GM18517 (cell line): ENCODE measurements around the gene KLHL33.
"Not testable (repeated sequence)": the region's sequence is repeated elsewhere in the genome, so short reads cannot be mapped to it uniquely, and the experiment has no call there.

Experiments used
- ATAC-seq: cut with Tn5 transposase; IDR thresholded peaks from one replicate; pipeline ENCODE4 v1.9.1; 2021; ENCODE audit warnings: mild to moderate bottlenecking, moderate library complexity; ENCODE audit not compliant: unreplicated experiment

The KLHL33 gene

DNA sequence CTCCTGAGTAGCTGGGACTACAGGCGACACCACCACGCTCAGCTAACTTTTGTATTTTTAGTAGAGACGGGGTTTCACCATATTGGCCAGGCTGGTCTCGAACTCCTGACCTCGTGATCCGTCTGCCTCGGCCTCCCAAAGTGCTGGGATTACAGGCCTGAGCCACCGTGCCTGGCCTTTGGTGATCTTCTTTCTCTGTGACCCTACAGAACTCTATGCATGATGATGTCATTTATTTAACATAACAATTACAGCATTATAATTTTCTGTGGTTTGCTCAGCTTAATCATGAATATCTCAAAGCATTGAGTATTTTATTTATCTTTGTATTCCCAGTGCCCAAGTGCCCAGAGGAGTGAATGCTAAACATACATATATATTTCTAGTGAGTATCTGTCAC lies 16.9 kb upstream of the KLHL33 start:
- ATAC-seq: not testable (repeated sequence)

DNA sequence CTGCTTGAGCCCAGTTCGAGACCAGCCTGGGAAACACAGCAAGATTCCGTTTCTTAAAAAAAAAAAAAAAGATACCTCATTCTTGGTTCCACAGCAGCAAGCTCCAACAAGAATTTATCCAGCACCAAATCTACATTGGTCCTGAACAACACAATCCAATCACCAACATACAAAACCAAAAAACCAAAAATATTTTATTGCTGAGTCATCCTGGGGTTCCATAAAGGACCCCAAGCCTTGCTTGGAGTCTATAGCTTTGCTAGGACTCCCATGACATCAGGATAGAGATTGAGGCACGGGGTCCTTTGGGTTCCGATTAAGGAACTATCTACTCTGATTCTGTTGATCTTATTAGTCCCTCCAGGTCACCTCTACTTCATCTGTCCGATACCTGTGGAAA lies 10.9 kb upstream of the KLHL33 start:
- no peak for ATAC-seq

DNA sequence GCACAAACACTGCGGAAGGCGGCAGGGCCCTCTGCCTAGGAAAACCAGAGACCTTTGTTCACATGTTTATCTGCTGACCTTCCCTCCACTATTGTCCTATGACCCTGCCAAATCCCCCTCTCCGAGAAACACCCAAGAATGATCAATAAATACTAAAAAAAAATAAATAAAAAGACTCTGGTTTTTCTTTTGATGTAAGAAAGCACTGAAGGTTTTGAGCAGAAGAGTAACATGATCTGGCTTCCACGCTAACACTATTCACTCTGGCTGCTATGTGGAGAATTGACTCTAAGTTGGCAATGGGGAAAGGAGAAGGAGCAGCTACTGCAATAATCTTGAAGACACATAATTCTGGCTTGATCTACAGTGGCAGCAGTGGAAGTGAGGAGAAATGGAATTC lies 7.7 kb upstream of the KLHL33 start:
- not testable (repeated sequence) for ATAC-seq

DNA sequence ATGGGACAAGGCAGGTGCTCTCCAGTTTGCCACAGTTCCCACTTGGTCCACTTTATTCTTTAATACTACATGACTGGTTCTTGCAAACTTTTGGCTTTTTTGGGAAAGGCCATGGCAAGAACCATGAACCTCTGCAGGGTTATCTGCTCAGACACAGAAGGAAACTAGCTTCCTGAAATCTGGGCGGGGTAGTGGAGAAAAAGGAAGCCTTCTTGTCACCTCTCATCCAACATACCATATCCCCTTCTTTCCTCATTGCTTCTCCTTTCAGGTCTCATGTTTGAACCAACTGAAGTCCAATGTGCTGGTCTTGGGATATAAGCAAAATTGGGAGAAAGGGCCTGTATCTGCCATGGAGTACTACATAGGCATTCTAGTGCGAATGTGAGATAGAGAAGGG lies 5.5 kb upstream of the KLHL33 start:
- no peak for ATAC-seq

DNA sequence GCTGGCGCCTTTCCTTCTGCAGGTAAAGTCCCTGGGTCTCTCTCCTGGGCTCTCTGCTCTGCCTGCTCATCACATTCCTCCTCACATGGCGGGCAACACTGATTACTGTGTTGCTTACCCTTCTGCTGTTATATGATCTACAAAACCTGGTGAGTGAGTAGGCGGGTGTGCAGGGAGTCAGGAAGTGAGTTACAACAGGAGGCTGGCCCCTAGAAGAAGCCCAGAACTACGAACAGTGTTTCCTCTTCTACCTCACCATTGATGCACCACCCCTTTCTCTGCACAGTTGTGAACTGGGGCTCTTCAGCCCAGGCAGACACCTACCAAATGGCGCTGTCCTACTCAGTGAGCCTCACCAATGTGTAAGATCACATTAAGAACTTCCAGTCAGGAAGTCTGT lies 4.9 kb upstream of the KLHL33 start:
- ATAC-seq: no peak

DNA sequence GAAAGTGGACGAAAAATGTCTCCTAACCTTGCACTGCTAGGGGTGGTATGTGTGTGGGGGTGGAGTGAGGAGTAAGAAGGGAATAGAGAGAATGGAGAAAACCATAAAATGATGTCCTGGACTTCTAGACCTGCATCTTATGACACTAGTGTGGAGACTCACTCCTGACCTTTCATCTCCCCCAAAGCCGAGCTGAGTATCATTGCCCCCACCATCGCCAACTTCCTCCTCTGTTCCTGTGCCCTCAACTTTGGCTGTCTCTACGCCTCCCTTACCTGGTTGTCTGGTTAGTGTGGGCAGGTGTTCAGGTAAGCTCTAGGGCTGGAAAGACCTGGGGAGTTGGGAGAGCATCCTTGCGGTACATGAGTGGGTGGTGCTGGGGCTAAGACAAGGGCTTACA lies 4.5 kb upstream of the KLHL33 start:
- no peak for ATAC-seq

DNA sequence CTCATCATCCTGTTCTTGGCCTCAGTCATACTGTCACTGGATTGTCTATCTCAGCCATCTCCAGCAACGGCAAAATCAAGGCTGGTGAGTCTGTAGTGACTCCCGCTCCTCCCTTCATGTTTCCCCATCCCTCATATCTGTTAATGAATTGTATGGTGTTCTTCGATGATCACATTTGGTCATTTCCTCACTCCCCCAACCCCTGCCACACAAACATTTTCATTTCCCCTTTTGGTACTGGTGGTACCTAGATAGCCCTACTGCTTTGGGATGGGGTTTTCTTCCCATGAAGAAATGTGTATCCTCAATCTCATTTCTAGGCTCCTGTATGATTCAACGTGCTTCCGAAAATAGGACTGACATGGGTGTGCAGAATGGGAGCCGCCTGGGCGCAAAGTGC lies 2.7 kb upstream of the KLHL33 start:
- no peak for ATAC-seq

DNA sequence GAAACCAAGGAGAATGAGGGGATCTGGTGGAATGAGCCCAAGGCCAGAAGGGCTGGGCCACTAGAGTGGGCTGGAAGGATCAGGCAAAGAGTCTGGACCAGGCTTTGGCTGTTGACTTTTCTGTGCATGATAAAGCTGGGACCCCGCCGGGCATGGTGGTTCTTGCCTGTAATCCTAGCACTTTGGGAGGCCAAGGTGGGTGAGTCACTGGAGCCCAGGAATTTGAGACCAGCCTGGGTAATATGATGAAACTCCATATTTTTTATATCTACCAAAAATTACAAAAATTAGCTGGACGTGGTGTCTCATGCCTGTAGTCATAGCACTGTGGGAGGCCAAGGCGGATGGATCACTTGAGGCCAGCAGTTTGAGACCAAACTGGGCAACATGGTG lies 393 bp upstream of the KLHL33 start:
- ATAC-seq: no peak

DNA sequence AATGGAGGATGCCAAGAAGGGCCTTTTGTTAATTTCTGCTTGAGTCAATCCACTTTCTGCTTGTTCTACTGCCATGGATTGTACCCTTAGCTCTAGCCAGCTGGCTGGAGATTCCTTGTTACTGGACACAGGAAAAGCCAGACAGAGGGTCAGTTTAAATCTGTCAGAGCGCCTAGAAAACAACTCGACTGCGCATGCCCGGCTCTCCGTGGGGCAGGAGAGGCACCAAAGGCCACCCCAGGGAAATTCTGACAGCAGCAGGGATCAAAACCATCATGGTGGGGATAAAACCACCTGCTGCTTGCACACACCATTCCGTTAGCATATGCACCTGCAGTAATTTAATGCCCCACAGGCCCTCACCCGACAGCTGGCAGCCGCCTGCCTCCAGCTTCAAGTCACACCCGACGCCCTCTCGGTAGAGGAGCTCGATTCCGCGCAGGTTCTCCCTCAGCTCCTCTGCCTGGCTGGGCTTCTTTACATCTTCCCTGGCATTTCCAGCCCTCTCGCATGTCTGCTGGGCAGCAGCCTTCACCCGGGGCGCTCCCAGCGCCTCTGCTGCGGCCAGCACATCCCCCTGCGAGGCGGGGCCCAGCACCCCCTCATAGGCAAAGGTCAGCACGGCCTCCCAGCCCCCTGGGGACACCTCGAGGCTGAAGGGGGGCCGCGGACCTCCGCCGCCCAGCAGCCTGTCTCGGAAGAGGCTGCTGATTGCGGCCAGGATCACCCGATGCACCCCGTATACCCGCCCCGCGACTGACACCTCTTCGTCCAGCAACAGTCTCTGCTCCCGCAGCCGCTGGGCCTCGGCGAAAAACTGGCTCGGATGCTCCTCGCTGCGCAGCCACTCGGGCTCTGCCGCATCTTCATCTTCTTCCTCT lies 1.0 kb downstream of the KLHL33 start:
- no peak for ATAC-seq

DNA sequence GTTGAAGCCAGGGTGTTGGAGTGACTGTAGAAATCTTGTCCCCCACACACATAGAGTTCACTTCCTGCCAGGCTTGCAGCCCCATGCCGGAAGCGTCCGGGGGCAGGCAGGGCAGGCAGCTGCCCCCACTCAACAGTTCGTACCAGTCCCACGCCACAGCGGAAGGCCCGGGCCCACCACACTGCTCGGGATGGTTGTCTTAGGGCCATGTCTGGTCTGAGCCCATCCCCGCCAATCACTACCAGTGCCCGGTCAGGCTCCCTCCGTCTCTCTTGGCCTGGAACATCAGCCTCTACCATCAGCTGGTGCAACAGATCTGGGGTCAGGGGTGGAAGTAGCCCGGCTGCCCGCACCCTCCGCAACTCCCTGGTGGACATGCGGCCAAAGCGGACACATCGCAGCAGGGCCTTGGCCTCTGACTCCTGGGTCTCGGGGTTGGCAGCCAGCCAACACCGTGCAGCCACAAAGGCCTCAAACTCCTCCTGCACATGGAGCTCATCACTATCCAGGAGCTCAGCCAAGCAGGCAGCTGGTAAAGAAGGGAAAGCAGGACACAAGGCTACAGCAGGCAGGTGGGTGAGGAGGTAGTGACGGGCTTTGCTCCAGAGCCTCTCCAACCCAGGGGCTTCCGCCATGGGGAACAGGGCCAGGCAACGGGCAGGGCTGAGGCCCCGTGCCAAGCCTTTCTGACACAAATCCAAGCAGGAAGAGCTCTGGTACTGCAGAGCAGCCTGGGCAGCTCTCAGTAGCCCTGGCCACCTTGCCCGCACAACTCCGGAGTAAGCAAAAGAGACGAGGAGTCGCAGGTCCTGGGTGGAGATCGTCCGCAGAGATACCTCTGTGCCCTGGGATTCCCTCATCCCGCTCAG lies 5.9 kb downstream of the KLHL33 start:
- ATAC-seq: no peak

DNA sequence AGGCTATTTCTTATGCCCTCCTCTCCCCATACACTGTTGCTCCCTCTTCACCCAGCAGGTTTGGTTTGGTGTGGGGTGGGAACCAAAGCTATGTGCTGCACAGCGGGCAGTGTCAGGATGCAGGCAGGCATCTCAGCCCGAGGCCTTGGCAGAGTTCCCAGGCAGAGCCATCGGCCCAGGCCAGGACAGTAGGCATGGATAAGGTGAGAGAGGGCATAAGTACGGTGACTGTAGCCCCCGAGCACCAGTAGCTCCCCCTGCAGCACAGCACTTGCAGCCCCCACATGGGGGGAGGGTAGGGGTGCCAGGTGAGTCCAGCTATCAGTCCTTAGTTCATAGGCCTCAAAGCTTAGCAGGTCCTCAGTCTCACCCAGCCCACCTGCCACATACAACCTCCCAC lies 7.2 kb downstream of the KLHL33 start:
- no peak for ATAC-seq

DNA sequence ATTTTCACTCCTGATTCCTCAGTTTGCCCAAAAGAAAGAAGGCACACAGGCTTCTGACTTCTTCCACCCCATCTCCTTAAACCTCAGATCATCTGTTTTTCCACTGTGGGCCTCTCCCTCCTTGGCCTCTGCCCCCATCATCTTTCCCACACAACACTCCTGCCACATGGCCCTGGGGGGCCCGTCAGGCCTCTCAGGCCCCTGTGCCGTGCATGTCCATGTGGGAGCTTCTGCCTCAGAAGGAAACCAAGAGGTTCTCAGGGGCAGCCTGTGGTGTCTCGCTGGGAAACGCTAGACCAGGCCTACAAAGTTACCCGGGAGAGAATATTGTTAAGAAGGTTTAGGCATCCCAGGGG lies 8.0 kb downstream of the KLHL33 start:
- peak; percentile 38 for ATAC-seq

DNA sequence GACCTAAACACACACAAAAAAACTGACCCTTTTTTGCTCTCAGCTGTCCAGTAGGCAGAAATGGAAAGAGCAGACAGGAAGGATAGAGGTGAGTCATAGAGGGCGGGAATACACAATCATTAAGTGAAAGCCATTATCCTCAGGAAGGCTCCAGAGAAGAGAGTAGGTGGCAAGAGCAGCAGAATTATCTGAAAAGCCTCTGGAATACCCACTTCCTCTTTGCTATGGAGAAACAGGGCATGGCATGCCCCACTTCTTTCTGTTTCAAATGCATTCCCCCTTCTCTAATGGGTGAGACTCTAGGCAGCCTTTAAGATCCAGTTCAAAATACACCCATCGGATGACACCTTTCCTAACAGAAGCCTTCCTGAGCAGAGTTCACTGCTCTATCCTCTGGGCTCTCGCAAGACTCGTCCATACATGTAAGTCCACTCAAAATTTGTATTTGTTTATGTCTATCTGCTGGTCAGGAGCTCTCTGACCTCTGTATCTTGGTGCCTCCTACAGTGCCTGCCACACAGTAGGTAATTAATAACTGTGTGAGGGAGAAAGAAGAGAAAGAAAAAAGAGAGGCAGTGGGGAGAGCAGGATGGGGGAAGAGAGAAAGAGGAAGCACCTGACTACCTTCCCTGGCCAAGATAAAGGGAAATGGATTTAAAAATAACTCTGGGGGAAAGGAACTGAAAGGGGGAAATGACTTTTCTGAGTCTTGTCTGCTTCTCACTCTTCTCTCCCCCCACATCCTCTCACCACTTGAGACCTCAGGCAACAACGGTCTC lies 8.5 kb downstream of the KLHL33 start:
- ATAC-seq: peak; percentile 71

DNA sequence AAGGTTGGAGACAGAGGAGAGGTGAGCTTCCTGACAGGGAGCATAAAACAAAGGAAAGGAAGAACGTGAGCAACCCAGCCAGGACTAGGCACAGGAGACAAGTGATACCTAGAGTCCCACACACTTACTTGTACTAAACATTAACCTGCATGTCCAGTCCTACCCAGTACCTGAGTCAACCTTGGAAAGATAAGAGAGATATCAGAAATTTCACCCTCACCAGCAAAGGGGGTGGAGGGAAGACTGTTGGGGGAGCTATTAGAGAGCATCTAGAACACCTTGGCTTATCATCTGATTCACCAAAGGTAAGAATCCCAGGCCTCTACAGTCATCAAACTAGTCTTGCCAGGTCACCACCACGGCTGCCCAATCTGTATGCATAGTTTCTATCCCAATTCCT lies 11.1 kb downstream of the KLHL33 start:
- no peak for ATAC-seq

DNA sequence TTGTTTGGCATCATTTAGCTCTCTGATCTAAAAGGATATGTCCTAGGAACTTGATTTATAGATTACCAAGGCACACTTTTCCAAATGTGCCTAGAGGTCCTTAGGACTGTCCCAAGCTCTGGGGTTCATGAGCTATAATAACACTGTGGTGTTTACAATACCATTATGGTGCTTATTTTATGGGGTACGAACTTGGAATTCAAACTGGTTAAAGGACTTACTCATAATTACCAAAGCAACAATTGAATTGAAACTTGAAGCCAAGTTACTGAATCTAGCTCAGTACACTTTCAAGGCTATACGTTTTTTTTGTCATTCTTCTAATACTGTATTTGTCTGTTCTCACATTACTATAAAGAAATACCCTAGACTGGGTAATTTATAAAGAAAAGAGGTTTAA lies 13.1 kb downstream of the KLHL33 start:
- no peak for ATAC-seq

DNA sequence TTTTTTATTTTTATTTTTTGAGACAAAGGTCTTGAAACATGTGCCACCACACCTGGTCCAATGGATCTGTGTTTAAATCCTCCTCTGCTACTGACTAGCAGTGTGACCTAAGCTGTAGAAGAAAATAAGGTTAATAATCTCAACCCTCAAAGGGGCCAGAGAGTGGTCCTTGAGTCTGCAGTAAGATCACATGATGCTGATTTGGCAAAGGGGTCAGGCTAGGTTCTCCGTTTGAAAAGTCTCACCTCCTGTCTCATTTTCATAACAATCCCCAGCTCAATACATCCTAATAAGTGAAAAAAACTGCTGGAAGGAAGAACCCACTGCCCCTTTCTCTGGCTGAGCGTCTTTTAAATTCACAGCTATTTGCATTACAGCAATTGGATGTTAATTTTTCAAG lies 14.7 kb downstream of the KLHL33 start:
- ATAC-seq: no peak

DNA sequence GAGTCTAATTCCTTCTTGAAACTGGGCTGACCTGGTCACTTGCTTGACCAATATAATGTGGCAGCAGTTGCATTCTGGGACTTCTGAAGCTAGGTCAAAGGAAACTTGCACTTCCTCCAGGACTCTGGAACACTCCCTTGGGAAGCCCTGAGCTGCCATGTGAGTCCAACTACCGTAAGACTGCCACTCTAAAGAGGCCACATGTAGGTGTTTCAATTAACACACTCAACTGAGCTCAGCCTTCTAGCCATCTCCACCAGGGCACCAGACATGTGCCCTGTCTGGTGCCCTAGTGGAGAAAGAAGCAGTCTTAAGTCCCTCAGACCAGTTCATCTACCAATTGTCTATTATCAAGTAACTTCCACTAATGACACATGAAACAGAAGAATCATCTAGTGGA lies 16.5 kb downstream of the KLHL33 start:
- ATAC-seq: no peak

DNA sequence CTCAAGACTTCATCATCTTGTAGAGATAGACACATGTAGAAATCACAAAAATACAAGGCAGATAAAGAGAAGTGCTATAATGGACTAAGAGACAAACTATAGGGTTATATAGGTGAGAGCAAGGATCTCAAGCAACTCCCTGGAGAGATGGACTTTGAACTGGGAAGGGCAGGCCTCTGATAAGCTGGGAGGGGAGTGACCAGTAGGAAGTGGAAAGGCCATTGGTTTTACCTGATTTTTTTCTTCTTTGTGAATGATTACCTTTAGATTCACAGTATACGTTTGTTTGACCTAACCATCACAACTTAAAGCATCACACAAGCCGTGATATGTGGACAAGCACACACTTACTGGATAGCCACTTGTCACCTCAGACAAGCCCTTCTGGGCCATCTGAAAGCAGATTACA lies 17.5 kb downstream of the KLHL33 start:
- no peak for ATAC-seq

DNA sequence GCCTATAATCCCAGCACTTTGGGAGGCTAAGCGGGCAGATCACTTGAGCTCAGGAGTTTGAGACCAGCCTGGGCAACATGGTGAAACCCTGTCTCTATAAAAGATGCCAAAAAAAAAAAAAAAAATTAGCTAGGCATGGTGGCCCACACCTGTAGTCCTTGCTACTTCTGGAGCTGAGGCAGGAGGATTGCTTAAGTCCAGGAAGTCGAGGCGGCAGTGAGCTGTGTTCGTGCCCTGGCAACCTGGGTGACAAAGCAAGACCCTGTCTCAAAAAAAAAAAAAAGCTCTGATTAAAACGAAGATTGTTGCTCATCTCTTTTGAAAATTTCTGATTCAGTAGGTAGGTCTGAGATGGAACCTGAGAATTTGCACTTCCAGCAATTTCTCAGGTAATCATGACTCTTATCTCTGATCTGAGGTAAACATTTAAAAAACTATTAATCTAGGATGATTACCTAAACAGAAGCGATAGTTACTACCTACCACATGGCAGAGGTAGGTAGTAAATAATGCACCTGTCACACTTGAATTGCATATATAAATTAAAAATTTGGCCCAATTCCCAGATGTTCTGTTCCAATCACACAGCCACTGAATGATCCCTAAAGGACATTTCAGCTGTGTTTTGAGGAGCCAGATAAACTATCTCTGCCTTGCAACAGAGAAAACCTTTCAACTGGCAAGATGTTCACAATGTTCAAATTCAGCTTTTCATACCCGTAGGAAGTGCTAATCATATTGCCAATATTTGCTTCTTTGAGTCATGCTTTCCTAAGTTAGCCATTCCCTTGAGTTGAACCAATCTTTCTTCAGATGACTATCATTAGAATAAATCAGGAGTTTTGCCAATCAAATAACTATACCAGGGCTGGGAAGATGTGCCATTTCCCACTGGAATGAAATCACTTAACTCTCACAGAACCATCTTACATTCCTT lies 18.4 kb downstream of the KLHL33 start:
- no peak for ATAC-seq

DNA sequence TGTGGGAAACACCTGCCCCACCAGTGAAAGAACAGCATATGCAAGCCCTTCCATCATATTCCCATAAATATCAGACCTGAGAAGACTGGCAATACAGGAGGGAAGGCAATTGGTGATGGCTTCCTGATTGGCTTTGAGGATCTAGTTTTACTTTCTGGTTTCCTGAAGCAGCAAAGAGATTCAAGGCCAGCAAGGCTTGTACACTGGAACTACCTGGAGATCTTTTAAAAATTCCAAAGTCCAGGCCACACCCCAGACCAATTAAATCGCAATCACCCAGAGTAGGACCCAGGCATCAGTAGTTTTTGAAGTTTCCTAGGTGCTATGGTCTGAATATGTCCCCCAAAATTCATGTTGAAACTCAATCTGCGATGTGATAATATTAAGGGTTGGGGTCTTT lies 19.7 kb downstream of the KLHL33 start:
- ATAC-seq: no peak
